ENCODE results near the gene DLEC1. TPM values are rescaled to one million over a fixed set of nuclear protein-coding genes. Genes with fewer than 3 reads are reported as not detected.

The DLEC1 gene
- total and polyA plus RNA-seq, 9 of the 15 experiments (the other 6 are each of a cell fraction or from before 2014, with no cell fraction given) = 0.07 to 0.08 TPM; not detected in 7

- no peak for TF ChIP-seq POLR3A (IDR thresholded peaks at IDR 0.05; ENCODE audit: borderline replicate concordance, extremely low read depth, insufficient read depth, insufficient read length)
- no peak for TF ChIP-seq ILF3 (IDR thresholded peaks at IDR 0.05; ENCODE audit: borderline replicate concordance)
- TF ChIP-seq, protein P1, sequence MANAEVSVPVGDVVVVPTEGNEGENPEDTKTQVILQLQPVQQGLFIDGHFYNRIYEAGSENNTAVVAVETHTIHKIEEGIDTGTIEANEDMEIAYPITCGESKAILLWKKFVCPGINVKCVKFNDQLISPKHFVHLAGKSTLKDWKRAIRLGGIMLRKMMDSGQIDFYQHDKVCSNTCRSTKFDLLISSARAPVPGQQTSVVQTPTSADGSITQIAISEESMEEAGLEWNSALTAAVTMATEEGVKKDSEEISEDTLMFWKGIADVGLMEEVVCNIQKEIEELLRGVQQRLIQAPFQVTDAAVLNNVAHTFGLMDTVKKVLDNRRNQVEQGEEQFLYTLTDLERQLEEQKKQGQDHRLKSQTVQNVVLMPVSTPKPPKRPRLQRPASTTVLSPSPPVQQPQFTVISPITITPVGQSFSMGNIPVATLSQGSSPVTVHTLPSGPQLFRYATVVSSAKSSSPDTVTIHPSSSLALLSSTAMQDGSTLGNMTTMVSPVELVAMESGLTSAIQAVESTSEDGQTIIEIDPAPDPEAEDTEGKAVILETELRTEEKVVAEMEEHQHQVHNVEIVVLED (CRISPR knock-in tag; IDR thresholded peaks at IDR 0.05) = 0 out of 2 replicates have a peak, but pooled peaks have one; percentile 23
- TF ChIP-seq HDAC8 (tag; IDR thresholded peaks at IDR 0.05) = no peak
- TF ChIP-seq SRSF1 (IDR thresholded peaks at IDR 0.05; ENCODE audit: low read depth, low read length) = no peak
- TF ChIP-seq ZSCAN29 (IDR thresholded peaks at IDR 0.05) = no peak
- peak; percentile 30; the same call in 1 of the 2 replicates for TF ChIP-seq ZNF76 (CRISPR knock-in tag; IDR thresholded peaks at IDR 0.05; ENCODE audit: borderline replicate concordance)
- TF ChIP-seq, protein P2, sequence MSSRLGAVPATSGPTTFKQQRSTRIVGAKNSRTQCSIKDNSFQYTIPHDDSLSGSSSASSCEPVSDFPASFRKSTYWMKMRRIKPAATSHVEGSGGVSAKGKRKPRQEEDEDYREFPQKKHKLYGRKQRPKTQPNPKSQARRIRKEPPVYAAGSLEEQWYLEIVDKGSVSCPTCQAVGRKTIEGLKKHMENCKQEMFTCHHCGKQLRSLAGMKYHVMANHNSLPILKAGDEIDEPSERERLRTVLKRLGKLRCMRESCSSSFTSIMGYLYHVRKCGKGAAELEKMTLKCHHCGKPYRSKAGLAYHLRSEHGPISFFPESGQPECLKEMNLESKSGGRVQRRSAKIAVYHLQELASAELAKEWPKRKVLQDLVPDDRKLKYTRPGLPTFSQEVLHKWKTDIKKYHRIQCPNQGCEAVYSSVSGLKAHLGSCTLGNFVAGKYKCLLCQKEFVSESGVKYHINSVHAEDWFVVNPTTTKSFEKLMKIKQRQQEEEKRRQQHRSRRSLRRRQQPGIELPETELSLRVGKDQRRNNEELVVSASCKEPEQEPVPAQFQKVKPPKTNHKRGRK (tag; IDR thresholded peaks at IDR 0.05) = no peak
- TF ChIP-seq CBFB (CRISPR knock-in tag; IDR thresholded peaks at IDR 0.05) = no peak
- TF ChIP-seq SIN3B (IDR thresholded peaks at IDR 0.05; ENCODE audit: low read depth) = no peak
- 0 out of 2 replicates have a peak, but pooled peaks have one; percentile 49 for TF ChIP-seq MTA1 (IDR thresholded peaks at IDR 0.05; ENCODE audit: borderline replicate concordance)
- no peak; the same call in 1 of the 2 replicates for TF ChIP-seq LCOR (CRISPR knock-in tag; IDR thresholded peaks at IDR 0.05)
- no peak for TF ChIP-seq ZNF282 (CRISPR knock-in tag; IDR thresholded peaks at IDR 0.05)
- TF ChIP-seq JUND (IDR thresholded peaks at IDR 0.05; ENCODE audit: borderline replicate concordance, low read depth, low read length) = no peak
- TF ChIP-seq JUND (tag; IDR thresholded peaks at IDR 0.05; ENCODE audit: borderline replicate concordance, low read depth, low read length) = no peak
- no peak for TF ChIP-seq ZFP1 (CRISPR knock-in tag; IDR thresholded peaks at IDR 0.05)
- TF ChIP-seq PHF8 (IDR thresholded peaks at IDR 0.05; ENCODE audit: borderline replicate concordance, low read length) = no peak
- TF ChIP-seq ETS2 (tag; IDR thresholded peaks at IDR 0.05; ENCODE audit: borderline replicate concordance, poor library complexity, severe bottlenecking) = no peak
- TF ChIP-seq CBFA2T2 (conservative IDR thresholded peaks at IDR 0.05) = no peak
- no peak for TF ChIP-seq ZNF408 (CRISPR knock-in tag; IDR thresholded peaks at IDR 0.05; ENCODE audit: low read depth)
- TF ChIP-seq SAP30 (IDR thresholded peaks at IDR 0.05; ENCODE audit: borderline replicate concordance, insufficient read depth, low read depth, low read length, poor library complexity, severe bottlenecking) = peak; percentile 65
- TF ChIP-seq LARP7 (IDR thresholded peaks at IDR 0.05) = no peak
- TF ChIP-seq FOXK2 (conservative IDR thresholded peaks at IDR 0.05 in 1 of 2, IDR thresholded peaks at IDR 0.05 in 1 of 2; ENCODE audit: low read depth in 2 of 2) = no peak
- TF ChIP-seq, protein P3, sequence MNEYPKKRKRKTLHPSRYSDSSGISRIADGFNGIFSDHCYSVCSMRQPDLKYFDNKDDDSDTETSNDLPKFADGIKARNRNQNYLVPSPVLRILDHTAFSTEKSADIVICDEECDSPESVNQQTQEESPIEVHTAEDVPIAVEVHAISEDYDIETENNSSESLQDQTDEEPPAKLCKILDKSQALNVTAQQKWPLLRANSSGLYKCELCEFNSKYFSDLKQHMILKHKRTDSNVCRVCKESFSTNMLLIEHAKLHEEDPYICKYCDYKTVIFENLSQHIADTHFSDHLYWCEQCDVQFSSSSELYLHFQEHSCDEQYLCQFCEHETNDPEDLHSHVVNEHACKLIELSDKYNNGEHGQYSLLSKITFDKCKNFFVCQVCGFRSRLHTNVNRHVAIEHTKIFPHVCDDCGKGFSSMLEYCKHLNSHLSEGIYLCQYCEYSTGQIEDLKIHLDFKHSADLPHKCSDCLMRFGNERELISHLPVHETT (CRISPR knock-in tag; conservative IDR thresholded peaks at IDR 0.05 in 1 of 2, IDR thresholded peaks at IDR 0.05 in 1 of 2) = 0 out of 4 replicates have a peak, but pooled peaks of 1 of the 2 experiments have one; percentile 3
Measured at GRCh38 chr3:38137615-38138348, 98.8 kb downstream of the DLEC1 start (continued).
